K562 (cell line): Measurements from ENCODE around the gene RIC8B. TPM values are rescaled to one million over a fixed set of nuclear protein-coding genes. Genes with fewer than 3 reads are reported as not detected.

Source experiments
- ARID4B ChIP-seq: sonication (generic); formaldehyde crosslinking; IDR thresholded peaks from 2 replicates; pipeline ENCODE4 v1.8.0; 2022; ENCODE audit warnings: mild to moderate bottlenecking, missing genetic modification reagents
- ATF4 ChIP-seq: fragments of 450-650 bp; formaldehyde crosslinking; IDR thresholded peaks from 2 replicates; pipeline ENCODE4 v1.4.0; 2022; ENCODE audit warnings: mild to moderate bottlenecking, moderate library complexity
- CUX1 ChIP-seq: fragments of 200-800 bp; sonication (Bioruptor generic); IDR thresholded peaks from 2 replicates; pipeline ENCODE4 v1.6.1; 2016; ENCODE audit warnings: missing genetic modification characterization, missing compliant biosample characterization
- ETV5 ChIP-seq: sonication (generic); formaldehyde crosslinking; IDR thresholded peaks from 2 replicates; pipeline ENCODE4 v1.4.0; 2020; ENCODE audit warnings: low read depth, mild to moderate bottlenecking, missing genetic modification reagents
- FOXO4 ChIP-seq: fragments of 450-650 bp; formaldehyde crosslinking; IDR thresholded peaks from 2 replicates; pipeline ENCODE4 v1.4.0; 2020; ENCODE audit warnings: mild to moderate bottlenecking, moderate library complexity
- MTA2 ChIP-seq: fragments of 450-650 bp; IDR thresholded peaks from 2 replicates; pipeline ENCODE4 v1.6.1; 2016; ENCODE audit warnings: low read depth
- PTTG1 ChIP-seq: fragments of 450-650 bp; IDR thresholded peaks from 2 replicates; pipeline ENCODE4 v1.6.1; 2016; ENCODE audit warnings: low read depth, mild to moderate bottlenecking, missing genetic modification characterization, missing compliant biosample characterization
- RAD21 ChIP-seq, 2 experiments: fragments of 250-450 bp in 1 of 2; fragments of 450-650 bp in 1 of 2; sonication (Bioruptor Pico) in 1 of 2; formaldehyde crosslinking in 1 of 2; IDR thresholded peaks in 1 of 2; conservative IDR thresholded peaks in 1 of 2; 2 replicates each; pipeline versions ENCODE4 v1.4.0 to v1.8.0; 2020 to 2022; ENCODE audit warnings: mild to moderate bottlenecking in 2 of 2, moderate library complexity in 1 of 2
- SETDB1 ChIP-seq: IDR thresholded peaks from one replicate; pipeline ENCODE4 v1.6.1; 2012; ENCODE audit warnings: low read length, control low read depth, inconsistent platforms
- SUPT5H ChIP-seq: fragments of 450-650 bp; IDR thresholded peaks from 2 replicates; pipeline ENCODE4 v1.6.1; 2016
- TAL1 ChIP-seq: fragments of 450-650 bp; IDR thresholded peaks from 2 replicates; pipeline ENCODE4 v1.6.1; 2016; ENCODE audit warnings: mild to moderate bottlenecking
- TEAD2 ChIP-seq: fragments of 450-650 bp; IDR thresholded peaks from 2 replicates; pipeline ENCODE4 v1.6.1; 2016; ENCODE audit warnings: missing genetic modification characterization, control low read depth, missing compliant biosample characterization
- TEAD4 ChIP-seq, 2 experiments: sonication (generic) in 1 of 2; formaldehyde crosslinking in 1 of 2; IDR thresholded peaks; 2 replicates each; pipeline versions ENCODE4 v1.6.1 to v1.8.0; 2012 to 2022; ENCODE audit warnings: borderline replicate concordance in 1 of 2, inconsistent platforms in 1 of 2, low read length in 1 of 2, mild to moderate bottlenecking in 1 of 2, missing genetic modification reagents in 1 of 2
- U2AF1 ChIP-seq: fragments of 200-400 bp; formaldehyde crosslinking; optimal IDR thresholded peaks from 2 replicates; pipeline ENCODE3; 2017; ENCODE audit warnings: mild to moderate bottlenecking, low read depth, low read length, moderate library complexity
- polyA plus RNA-seq, 8 experiments: library from polyadenylated mRNA; depleted of rRNA in 4 of 8; stranded (reverse) in 5 of 8; unstranded in 3 of 8; fragments of >200 nt; fragmentation: Nextera tagmentation in 2 of 8; fragmentation: Illumina TruSeq in 1 of 8; extraction: Ambion mirVana in 2 of 8; extraction: Trizol in 1 of 8; gene quantifications; 2 replicates each; pipeline versions ENCODE4 v1.2.1 to v1.2.3, GENCODE V29; 2011 to 2014; ENCODE audit warnings: inconsistent platforms in 1 of 8, missing spikeins in 1 of 8
- total RNA-seq, 7 experiments: library from RNA; depleted of rRNA in 6 of 7; stranded (reverse); fragments of >200 nt in 6 of 7; fragmentation: Illumina TruSeq in 2 of 7; extraction: Trizol in 2 of 7; gene quantifications; 2 replicates each; pipeline versions ENCODE4 v1.2.1 to v1.2.3, GENCODE V29; 2011 to 2021; ENCODE audit warnings: low replicate concordance in 1 of 7

Gene RIC8B
- total and polyA plus RNA-seq, 9 of the 15 experiments (the other 6 are each of a cell fraction or from before 2014, with no cell fraction given) = 0.92 to 8.1 (median 4.8) TPM

- TF ChIP-seq ARID4B (CRISPR knock-in tag) = peak; percentile 82
- no peak for TF ChIP-seq RAD21 (CRISPR knock-in tag; conservative IDR thresholded peaks at IDR 0.05 in 1 of 2, IDR thresholded peaks at IDR 0.05 in 1 of 2)
- no peak for TF ChIP-seq TAL1
- peak; percentile 75 for TF ChIP-seq SUPT5H
- no peak for TF ChIP-seq U2AF1
- TF ChIP-seq CUX1 (CRISPR knock-in tag) = 0 out of 2 replicates have a peak, but pooled peaks have one; percentile 62
- TF ChIP-seq SETDB1 = peak; percentile 93
- TF ChIP-seq FOXO4 (CRISPR knock-in tag) = no peak
- TF ChIP-seq TEAD4 (IDR thresholded peaks at IDR 0.05; ENCODE audit: low read length) = peak; percentile 43; the same call in 1 of the 2 replicates
- 0 out of 2 replicates have a peak, but pooled peaks have one; percentile 52 for TF ChIP-seq TEAD4 (CRISPR knock-in tag; IDR thresholded peaks at IDR 0.05; ENCODE audit: borderline replicate concordance)
- no peak for TF ChIP-seq ATF4 (CRISPR knock-in tag)
- TF ChIP-seq TEAD2 = no peak
- TF ChIP-seq ETV5 (CRISPR knock-in tag) = peak; percentile 94
- TF ChIP-seq PTTG1 (tag) = no peak
- TF ChIP-seq MTA2 = peak; percentile 59
These were observed at the start of gene RIC8B (continued) for GRCh38 chr12:106774005-106774807.
